GM19328 (cell line): Measurements from ENCODE around the gene EEF1AKMT3.
"Not testable (repeated sequence)": the region's sequence is repeated elsewhere in the genome, so short reads cannot be mapped to it uniquely, and the experiment has no call there.

Source experiments
- ATAC-seq: cut with Tn5 transposase; IDR thresholded peaks from one replicate; pipeline ENCODE4 v1.9.1; 2021; ENCODE audit warnings: mild to moderate bottlenecking, moderate library complexity; ENCODE audit not compliant: unreplicated experiment

EEF1AKMT3 gene

GRCh38 chr12:57764662-57765002, 7.8 kb upstream of the EEF1AKMT3 start:
- ATAC-seq = peak; percentile 5

- peak; percentile 45 for ATAC-seq
Observed at GRCh38 chr12:57765003-57765697, 7.3 kb upstream of the EEF1AKMT3 start.

GRCh38 chr12:57765698-57766463, 6.5 kb upstream of the EEF1AKMT3 start:
- no peak for ATAC-seq

GRCh38 chr12:57766464-57767304, 5.7 kb upstream of the EEF1AKMT3 start, which contains the start of gene CYP27B1:
TSS of gene CYP27B1 (minus strand) at chr12:57767078. CDS start at chr12:57767041, 37 bp downstream.
- ATAC-seq = no peak

GRCh38 chr12:57767305-57767698, 5.1 kb upstream of the EEF1AKMT3 start:
- no peak for ATAC-seq

GRCh38 chr12:57767876-57768275, 4.5 kb upstream of the EEF1AKMT3 start:
- no peak for ATAC-seq

- no peak for ATAC-seq
Observed at GRCh38 chr12:57769594-57769993, 2.8 kb upstream of the EEF1AKMT3 start.

- ATAC-seq = no peak
Observed at GRCh38 chr12:57770734-57771133, 1.7 kb upstream of the EEF1AKMT3 start.

GRCh38 chr12:57771236-57771872, 1.1 kb upstream of the EEF1AKMT3 start:
- ATAC-seq = peak; percentile 63

- peak; percentile 73 for ATAC-seq
Observed at GRCh38 chr12:57771873-57772428, 463 bp upstream of the EEF1AKMT3 start, which contains the start of gene METTL1. TSS of gene METTL1 (minus strand) at chr12:57772105. CDS start at chr12:57772083, 22 bp downstream.

GRCh38 chr12:57774634-57775033, 2.2 kb downstream of the EEF1AKMT3 start:
- not testable (repeated sequence) for ATAC-seq

- ATAC-seq = no peak
Observed at GRCh38 chr12:57775044-57775443, 2.6 kb downstream of the EEF1AKMT3 start.

GRCh38 chr12:57775563-57776246, 3.3 kb downstream of the EEF1AKMT3 start:
- no peak for ATAC-seq

GRCh38 chr12:57776247-57776587, 3.8 kb downstream of the EEF1AKMT3 start:
- ATAC-seq = no peak

GRCh38 chr12:57777367-57777766, 5.0 kb downstream of the EEF1AKMT3 start:
- ATAC-seq = no peak

- no peak for ATAC-seq
Observed at GRCh38 chr12:57777911-57778310, 5.5 kb downstream of the EEF1AKMT3 start.

GRCh38 chr12:57779736-57780135, 7.3 kb downstream of the EEF1AKMT3 start:
- no peak for ATAC-seq

GRCh38 chr12:57780284-57780897, 8.0 kb downstream of the EEF1AKMT3 start:
- ATAC-seq = no peak

- no peak for ATAC-seq
Observed at GRCh38 chr12:57781244-57781643, 8.8 kb downstream of the EEF1AKMT3 start.

- ATAC-seq = no peak
Observed at GRCh38 chr12:57781801-57782200, 9.4 kb downstream of the EEF1AKMT3 start.
